Endothelial cell of umbilical vein (primary cell): ENCODE measurements around the gene UPB1. TPM values are rescaled to one million over a fixed set of nuclear protein-coding genes. Genes with fewer than 3 reads are reported as not detected.
A peak's percentile ranks its signal among the peaks of the same experiment; 100 is the strongest.

Experiments
- BruUV-seq: library from RNA; stranded (reverse); fragments of 400-500 nt; replicated peaks from 2 replicates; lab custom pipeline; 2021; lab: Mats Ljungman, UMichigan
- CTCF ChIA-PET: fragments of 300-600, 350-600 bp; sonication (Branson Sonifier 250); formaldehyde crosslinking; loops from one replicate; lab custom pipeline; 2021; ENCODE audit warnings: antibody characterized with exemption, inconsistent platforms; lab: Charles Lee
- POLR2A ChIA-PET: fragments of 300-600, 350-600 bp; sonication (Branson Sonifier 250); formaldehyde crosslinking; loops from one replicate; lab custom pipeline; 2021; ENCODE audit warnings: antibody characterized with exemption, inconsistent platforms; lab: Charles Lee
- DNase-seq: peaks from one replicate; pipeline ENCODE4 v3.0.0-alpha.2; 2011; ENCODE audit warnings: low read depth, low spot score
- FAIRE-seq: peaks from 2 replicates; lab custom pipeline; 2011; peaks lifted over from hg19 to GRCh38; lab: Jason Lieb, UNC
- H2AFZ ChIP-seq: 2 replicates; pipeline ENCODE4 v1.6.0; 2012; ENCODE audit warnings: low read depth, low read length, control low read depth, inconsistent platforms
- H3K27ac ChIP-seq: 2 replicates; pipeline ENCODE4 v1.5.1; 2011; ENCODE audit warnings: low read depth, mild to moderate bottlenecking, control low read depth, low read length, moderate library complexity; ENCODE audit not compliant: insufficient read depth
- H3K27me3 ChIP-seq, 2 experiments: 2 replicates each; pipeline versions ENCODE4 v1.6.0 to v1.6.1; 2011; ENCODE audit warnings: low read length in 2 of 2, mixed read lengths in 1 of 2; ENCODE audit not compliant: control insufficient read depth in 2 of 2, insufficient read depth in 2 of 2
- H3K36me3 ChIP-seq, 2 experiments: 2 replicates in 1 of 2; 3 replicates in 1 of 2; pipeline ENCODE4 v1.5.1; 2011; ENCODE audit warnings: low read length in 2 of 2, mild to moderate bottlenecking in 1 of 2, moderate library complexity in 1 of 2; ENCODE audit not compliant: control insufficient read depth in 2 of 2, insufficient read depth in 2 of 2; ENCODE audit errors: extremely low read depth in 1 of 2
- H3K4me1 ChIP-seq: 3 replicates; pipeline ENCODE4 v1.5.1; 2011; ENCODE audit warnings: mild to moderate bottlenecking, low read length; ENCODE audit not compliant: control insufficient read depth, insufficient read depth; ENCODE audit errors: extremely low read depth
- H3K4me2 ChIP-seq: 2 replicates; pipeline ENCODE4 v1.6.1; 2011; ENCODE audit warnings: low read length, control low read depth, mixed read lengths; ENCODE audit not compliant: insufficient read depth
- H3K4me3 ChIP-seq, 3 experiments: fragments of 200-600 bp in 1 of 3; sonication (generic), shearing (Covaris generic) in 1 of 3; replicated peaks in 1 of 3; 2 replicates each; pipeline ENCODE4 v1.5.1; 2011 to 2016; ENCODE audit warnings: control low read depth in 3 of 3, low read length in 3 of 3, mild to moderate bottlenecking in 2 of 3, inconsistent platforms in 1 of 3, low read depth in 1 of 3, moderate library complexity in 1 of 3; ENCODE audit not compliant: insufficient read depth in 1 of 3
- H3K79me2 ChIP-seq: 2 replicates; pipeline ENCODE4 v1.6.0; 2012; ENCODE audit warnings: low read length, inconsistent platforms; ENCODE audit not compliant: control insufficient read depth, insufficient read depth
- H3K9ac ChIP-seq: replicated peaks from 2 replicates; pipeline ENCODE3; 2011; ENCODE audit warnings: low read length, control low read depth; ENCODE audit not compliant: insufficient read depth; ENCODE audit errors: extremely low read depth
- H3K9me1 ChIP-seq: replicated peaks from 3 replicates; pipeline ENCODE4 v1.6.0; 2011; ENCODE audit warnings: mild to moderate bottlenecking, low read length; ENCODE audit not compliant: control insufficient read depth, insufficient read depth; ENCODE audit errors: extremely low read depth
- H3K9me3 ChIP-seq: replicated peaks from 2 replicates; pipeline ENCODE4 v1.5.1; 2012; ENCODE audit warnings: low read length, inconsistent platforms; ENCODE audit not compliant: control insufficient read depth, insufficient read depth
- H4K20me1 ChIP-seq: replicated peaks from 2 replicates; pipeline ENCODE3; 2011; ENCODE audit warnings: mild to moderate bottlenecking, low read length; ENCODE audit not compliant: control insufficient read depth, insufficient read depth; ENCODE audit errors: extremely low read depth
- EZH2 ChIP-seq: IDR thresholded peaks from 2 replicates; pipeline ENCODE4 v1.6.1; 2012; ENCODE audit warnings: borderline replicate concordance, low read depth, mild to moderate bottlenecking, moderate library complexity, low read length, inconsistent platforms; ENCODE audit not compliant: severe bottlenecking
- FOS ChIP-seq: IDR thresholded peaks from 2 replicates; pipeline ENCODE4 v1.6.1; 2011; ENCODE audit warnings: mild to moderate bottlenecking, low read length, moderate library complexity, borderline replicate concordance; ENCODE audit not compliant: insufficient read depth
- GATA2 ChIP-seq: IDR thresholded peaks from 2 replicates; pipeline ENCODE4 v1.7.0; 2011; ENCODE audit warnings: low read depth, mild to moderate bottlenecking, moderate library complexity, mixed read lengths, low read length; ENCODE audit not compliant: insufficient read length, insufficient read depth
- JUN ChIP-seq: IDR thresholded peaks from 2 replicates; pipeline ENCODE4 v1.6.1; 2011; ENCODE audit warnings: borderline replicate concordance, low read depth; ENCODE audit not compliant: insufficient read length, insufficient read depth
- MAX ChIP-seq: IDR thresholded peaks from 2 replicates; pipeline ENCODE4 v1.6.1; 2011; ENCODE audit not compliant: insufficient read depth, insufficient read length
- MYC ChIP-seq: IDR thresholded peaks from one replicate; pipeline ENCODE4 v1.6.1; 2011; ENCODE audit warnings: mild to moderate bottlenecking, low read depth, low read length
- POLR2A ChIP-seq: IDR thresholded peaks from 2 replicates; pipeline ENCODE4 v1.6.1; 2012; ENCODE audit warnings: low read depth, mild to moderate bottlenecking, control low read depth, low read length
- POLR2AphosphoS5 ChIP-seq: IDR thresholded peaks from 2 replicates; pipeline ENCODE4 v1.6.1; 2012; ENCODE audit warnings: low read depth, mild to moderate bottlenecking, control low read depth, low read length, moderate library complexity; ENCODE audit not compliant: insufficient read depth
- dilution Hi-C: fragments of 300-500 bp; cut with MboI; formaldehyde crosslinking; loops from one replicate; pipeline ENCODE4 v1.15.0; 2019; ENCODE audit warnings: low sequenced_read_pairs; ENCODE audit not compliant: extremely low pct_ligation_motif_present
- intact Hi-C: fragments of 100-400 bp; cut with micrococcal nuclease; formaldehyde crosslinking; loops from one replicate; pipeline ENCODE4 v1.10.0; 2022
- polyA plus RNA-seq, 4 experiments: library from polyadenylated mRNA; depleted of rRNA in 3 of 4; stranded (reverse) in 3 of 4; unstranded in 1 of 4; fragments of >200 nt; gene quantifications; 2 replicates each; pipeline versions ENCODE4 v1.2.1 to v1.2.3, GENCODE V29; 2011 to 2012; ENCODE audit warnings: missing spikeins in 1 of 4
- total RNA-seq: library from RNA; stranded (reverse); gene quantifications from 2 replicates; pipeline ENCODE4 v1.2.3, GENCODE V29; 2021
- TF ChIP-seq, protein P1 (sequence below), 2 donors: IDR thresholded peaks; 1 replicate in 1 of 2; 2 replicates in 1 of 2; pipeline ENCODE4 v1.5.1; 2011; ENCODE audit warnings: low read length in 2 of 2, mild to moderate bottlenecking in 2 of 2, moderate library complexity in 2 of 2, control low read depth in 1 of 2, inconsistent platforms in 1 of 2, low read depth in 1 of 2; ENCODE audit not compliant: insufficient read depth in 1 of 2; ENCODE audit errors: extremely low read depth in 1 of 2

The UPB1 gene
- total and polyA plus RNA-seq, 2 donors (not counting 3 experiments of a cell fraction or from before 2014, with no cell fraction given): 0.30 to 0.80 TPM

DNA sequence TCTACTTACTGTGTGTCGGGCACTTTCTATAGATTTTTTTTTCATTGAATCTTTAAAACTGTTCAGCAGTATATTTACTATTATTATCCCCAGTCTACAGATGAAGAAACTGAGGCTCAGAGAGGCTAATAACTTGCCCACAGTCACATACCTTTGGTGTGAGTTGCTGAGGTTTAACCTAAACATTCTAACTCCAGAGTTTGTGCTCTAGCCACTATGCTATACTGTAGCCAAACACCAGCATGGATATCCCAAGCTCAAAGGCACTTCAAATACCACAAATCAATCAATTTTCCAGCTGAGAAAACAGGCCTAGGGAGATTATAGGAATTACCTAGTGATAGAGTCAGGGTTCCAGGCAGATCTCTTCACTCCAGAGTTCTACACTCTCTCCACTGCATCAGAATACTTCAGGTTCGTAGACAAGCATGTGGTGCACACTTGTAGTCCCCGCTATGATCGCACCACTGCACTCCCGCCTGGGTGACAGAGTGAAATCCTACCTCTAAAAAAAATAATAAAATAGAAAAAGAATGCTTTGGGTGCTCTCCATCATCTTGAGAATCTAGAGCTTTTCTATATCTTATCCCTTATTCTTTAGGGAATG is 20.4 kb upstream of the UPB1 start:
- no peak overlapping the region for H2AFZ ChIP-seq
- dilution Hi-C loops: no loop called here
- no peaks in the 10 kb centered on the region for H3K36me3 ChIP-seq
- POLR2A ChIA-PET: no interaction called here
- no peak overlapping the region for H3K4me3 ChIP-seq
- no peaks in the 10 kb centered on the region for H4K20me1 ChIP-seq
- no peak for FAIRE-seq
- intact Hi-C loops: no loop called here
- peak overlapping the region; percentile 9 for H3K4me2 ChIP-seq
- no TSS peak for BruUV-seq
- no peak for DNase-seq
- H3K9me1 ChIP-seq: no peaks in the 10 kb centered on the region
- H3K4me1 ChIP-seq: peaks cover 10% of the 10 kb centered on the region
- peak overlapping the region; percentile 5 for H3K27ac ChIP-seq
- H3K27me3 ChIP-seq: no peaks in the 10 kb centered on the region
- CTCF ChIA-PET: interaction anchor here (1.7 to 2.3 kb wide), 2 partner anchors 8 to 28 kb away, joined by 6 read pairs; no protein-coding TSS in a partner anchor
- H3K9me3 ChIP-seq: no peaks in the 10 kb centered on the region
- no peaks in the 10 kb centered on the region for H3K79me2 ChIP-seq
- no peak overlapping the region for H3K9ac ChIP-seq
- TF ChIP-seq EZH2 (no peak), GATA2 (no peak), JUN (no peak), MYC (no peak), FOS (no peak), POLR2AphosphoS5 (no peak), POLR2A (no peak), MAX (no peak)
- TF ChIP-seq, protein P1, sequence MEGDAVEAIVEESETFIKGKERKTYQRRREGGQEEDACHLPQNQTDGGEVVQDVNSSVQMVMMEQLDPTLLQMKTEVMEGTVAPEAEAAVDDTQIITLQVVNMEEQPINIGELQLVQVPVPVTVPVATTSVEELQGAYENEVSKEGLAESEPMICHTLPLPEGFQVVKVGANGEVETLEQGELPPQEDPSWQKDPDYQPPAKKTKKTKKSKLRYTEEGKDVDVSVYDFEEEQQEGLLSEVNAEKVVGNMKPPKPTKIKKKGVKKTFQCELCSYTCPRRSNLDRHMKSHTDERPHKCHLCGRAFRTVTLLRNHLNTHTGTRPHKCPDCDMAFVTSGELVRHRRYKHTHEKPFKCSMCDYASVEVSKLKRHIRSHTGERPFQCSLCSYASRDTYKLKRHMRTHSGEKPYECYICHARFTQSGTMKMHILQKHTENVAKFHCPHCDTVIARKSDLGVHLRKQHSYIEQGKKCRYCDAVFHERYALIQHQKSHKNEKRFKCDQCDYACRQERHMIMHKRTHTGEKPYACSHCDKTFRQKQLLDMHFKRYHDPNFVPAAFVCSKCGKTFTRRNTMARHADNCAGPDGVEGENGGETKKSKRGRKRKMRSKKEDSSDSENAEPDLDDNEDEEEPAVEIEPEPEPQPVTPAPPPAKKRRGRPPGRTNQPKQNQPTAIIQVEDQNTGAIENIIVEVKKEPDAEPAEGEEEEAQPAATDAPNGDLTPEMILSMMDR (IDR thresholded peaks at IDR 0.05; ENCODE audit: extremely low read depth in 1 of 2, insufficient read depth in 1 of 2, low read depth in 1 of 2, low read length in 2 of 2): no peak
